CD4-positive, alpha-beta T cell treated with Interleukin-6 for 4 hours (primary cell): ENCODE results near the gene MYOCD.

Source experiments
- DNase-seq: peaks from one replicate; pipeline ENCODE4 v3.0.0-alpha.2; 2020; ENCODE audit warnings: mixed read lengths

MYOCD gene

DNA sequence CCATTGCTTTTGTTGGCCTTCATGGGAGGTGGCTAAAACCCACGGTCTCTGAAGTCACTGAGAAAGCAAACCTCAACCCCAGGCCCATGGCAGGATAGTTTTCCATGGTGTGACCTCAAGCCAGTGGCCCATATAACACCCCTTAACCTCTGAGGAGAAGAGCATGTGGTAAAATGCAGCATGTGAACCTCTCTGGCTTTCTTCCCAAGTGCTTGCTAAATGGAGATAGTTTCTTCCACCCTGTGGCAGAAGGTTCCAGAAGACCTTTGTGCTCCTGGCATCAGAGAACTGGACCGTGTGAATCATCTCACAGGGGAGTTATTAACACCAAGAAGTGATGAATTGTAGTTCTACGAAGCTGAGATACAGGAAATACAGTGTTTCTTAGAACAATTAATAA, 47.3 kb downstream of the MYOCD start:
- DNase-seq = no peak

GRCh38 chr17:12719948-12720347, 54.3 kb downstream of the MYOCD start:
- DNase-seq = no peak

DNA sequence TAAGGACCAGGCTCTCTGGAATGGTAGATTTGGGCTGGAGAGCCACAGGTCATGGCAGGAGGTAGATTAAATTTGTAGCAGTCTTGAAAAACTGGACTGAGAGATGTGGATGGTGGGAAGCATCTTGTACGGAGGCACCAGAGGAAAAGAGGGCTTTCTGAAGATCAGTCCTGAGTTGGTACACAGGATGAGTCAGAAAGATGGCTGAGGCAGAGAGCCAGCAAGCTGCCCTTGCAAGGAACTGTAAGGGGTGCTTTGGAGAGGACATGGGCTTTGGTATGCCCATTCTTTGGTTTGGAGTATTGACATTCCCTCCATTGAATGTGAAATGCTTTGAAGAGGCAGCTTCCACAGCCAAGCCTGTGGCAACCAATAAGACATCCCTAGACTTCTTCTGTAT, 55.9 kb downstream of the MYOCD start:
- no peak for DNase-seq

GRCh38 chr17:12722282-12722681, 56.6 kb downstream of the MYOCD start:
- no peak for DNase-seq

DNA sequence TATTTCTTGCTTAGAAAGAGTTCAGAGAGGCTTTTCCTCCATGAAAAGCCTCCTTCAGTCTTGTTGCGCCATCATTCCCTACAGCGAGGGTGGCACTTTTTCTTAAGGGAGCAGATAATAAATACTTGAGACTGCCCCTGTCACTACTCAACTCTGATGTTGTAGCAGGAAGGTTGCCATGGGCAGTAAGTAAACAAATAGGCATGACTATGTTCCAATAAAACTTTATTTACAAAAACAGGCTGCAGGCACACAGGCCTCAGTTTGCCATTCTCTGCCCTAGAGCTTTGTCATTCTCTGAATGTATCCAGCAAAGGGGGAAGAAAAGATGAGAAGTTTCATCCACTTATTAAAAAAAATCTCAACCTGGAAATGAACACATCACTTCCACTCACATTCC, 60.4 kb downstream of the MYOCD start:
- no peak for DNase-seq

DNA sequence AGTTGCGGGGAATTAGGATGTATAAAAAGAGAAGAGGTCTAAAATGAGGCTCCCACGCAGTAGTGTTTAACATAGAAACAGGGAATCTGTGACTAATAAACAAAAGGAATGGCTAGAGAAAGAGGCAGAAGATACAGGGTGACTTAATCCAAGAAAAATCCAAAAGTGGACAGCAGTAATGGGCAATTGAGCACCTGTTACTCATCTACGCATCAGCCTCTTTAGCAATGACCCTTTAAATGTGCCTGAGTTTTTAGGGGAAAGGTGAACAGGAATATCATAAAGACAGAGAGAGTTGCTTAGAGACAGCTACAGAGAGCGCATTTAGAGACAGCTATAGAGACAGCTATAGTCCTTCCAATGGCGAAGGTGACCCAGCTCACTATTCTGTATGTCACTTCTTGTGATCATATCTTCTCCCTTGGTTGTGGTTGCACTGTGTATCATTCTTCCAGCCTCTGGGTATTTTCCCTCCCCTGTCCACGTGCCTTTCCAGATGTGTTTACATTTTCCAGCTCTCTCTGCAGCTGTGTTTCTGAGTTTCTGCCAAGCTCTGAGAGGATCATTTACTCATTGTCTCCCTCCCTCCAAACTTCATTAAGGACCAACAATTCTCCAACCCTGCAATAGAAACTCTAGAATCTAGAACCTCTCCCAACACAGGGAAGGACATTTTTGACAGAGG, 61.5 kb downstream of the MYOCD start:
- DNase-seq = no peak

- DNase-seq = no peak
Measured at GRCh38 chr17:12727881-12728280, 62.2 kb downstream of the MYOCD start.

DNA sequence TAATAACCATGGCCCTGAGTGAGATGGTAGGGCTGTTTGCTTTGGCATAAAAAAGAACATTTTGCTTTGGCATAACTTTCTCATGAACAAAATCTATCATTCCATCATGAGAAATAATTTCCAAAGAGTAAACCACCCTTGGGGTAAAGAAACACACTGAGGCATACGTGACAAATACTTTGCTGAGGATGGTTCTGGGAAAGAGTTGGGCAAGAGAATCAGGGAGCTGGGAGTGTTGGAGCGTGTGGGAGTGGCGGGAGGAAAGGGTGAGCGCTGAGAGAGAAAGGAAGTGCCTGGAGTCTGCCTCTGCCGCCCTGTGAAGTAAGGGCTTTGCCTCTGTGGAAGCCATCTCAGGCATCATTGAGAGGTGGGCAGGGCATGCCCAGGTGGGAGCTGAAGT, 63.4 kb downstream of the MYOCD start:
- no peak for DNase-seq

GRCh38 chr17:12730421-12730820, 64.7 kb downstream of the MYOCD start:
- DNase-seq = no peak

DNA sequence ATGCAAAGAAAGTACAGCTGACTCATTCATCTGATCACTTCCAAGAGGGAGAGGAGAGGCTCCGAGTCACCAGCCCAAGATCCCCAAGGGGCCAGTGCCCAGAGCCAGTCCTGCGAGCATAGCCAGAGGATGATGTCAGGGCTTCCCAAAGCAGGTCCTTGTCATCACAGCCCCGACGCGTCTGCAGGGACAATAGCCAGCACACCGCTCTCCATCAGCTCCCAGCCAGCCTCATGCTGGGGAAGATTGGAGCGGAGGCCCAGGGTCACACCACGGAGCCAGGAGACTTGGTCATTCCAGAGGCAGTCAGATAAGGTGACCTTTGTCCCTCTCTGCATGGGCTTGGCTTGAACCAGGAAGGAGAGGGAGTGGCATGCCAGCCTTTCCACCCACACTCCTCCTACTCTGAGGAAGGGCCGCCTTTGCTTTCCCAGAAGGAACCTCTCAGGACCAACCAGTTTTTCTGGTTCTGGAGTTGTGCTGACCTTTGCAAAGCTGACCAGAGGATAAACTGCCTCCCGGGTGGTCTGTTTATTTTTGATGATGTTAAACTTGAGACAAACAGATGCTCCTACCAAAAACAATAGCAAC, 65.3 kb downstream of the MYOCD start:
- DNase-seq = no peak

DNA sequence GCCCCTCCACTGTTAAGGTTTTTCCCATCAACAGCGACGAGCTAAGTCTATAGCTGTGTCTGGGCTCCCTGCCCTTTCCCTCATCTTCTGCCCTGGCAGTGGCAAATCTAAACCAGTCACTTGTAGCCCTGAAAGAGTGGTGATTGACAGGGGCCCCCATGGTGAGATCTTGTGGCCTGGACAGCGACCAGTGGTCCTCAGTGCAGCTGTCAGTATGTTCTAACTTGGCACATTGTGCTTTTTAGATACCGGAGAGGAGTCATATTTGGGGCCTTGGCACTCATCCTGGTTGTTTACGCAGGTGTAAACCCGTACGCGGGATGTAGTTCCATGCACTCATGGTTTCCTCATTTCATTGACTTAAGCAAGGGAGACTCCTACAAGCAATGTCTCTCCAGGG, 66.1 kb downstream of the MYOCD start:
- DNase-seq = no peak

DNA sequence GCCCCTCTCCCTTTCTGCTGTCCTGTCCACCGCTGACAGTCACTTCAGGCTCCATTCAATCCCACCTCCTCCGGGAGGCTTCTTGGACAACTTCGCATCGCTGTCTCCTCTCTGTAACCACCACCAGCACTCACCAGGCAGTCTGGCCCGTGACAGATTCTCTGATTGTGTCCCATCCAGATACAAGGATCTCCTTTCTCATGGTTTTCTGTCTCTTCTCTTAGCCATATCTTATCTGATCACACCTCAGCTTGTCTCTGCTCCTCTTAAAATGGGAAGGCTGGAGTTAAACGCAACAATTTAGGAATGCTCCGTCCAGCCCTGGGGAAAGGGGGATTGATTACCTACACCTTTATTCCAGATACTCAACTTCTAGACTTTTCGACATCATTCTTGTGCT, 66.7 kb downstream of the MYOCD start:
- no peak for DNase-seq

DNA sequence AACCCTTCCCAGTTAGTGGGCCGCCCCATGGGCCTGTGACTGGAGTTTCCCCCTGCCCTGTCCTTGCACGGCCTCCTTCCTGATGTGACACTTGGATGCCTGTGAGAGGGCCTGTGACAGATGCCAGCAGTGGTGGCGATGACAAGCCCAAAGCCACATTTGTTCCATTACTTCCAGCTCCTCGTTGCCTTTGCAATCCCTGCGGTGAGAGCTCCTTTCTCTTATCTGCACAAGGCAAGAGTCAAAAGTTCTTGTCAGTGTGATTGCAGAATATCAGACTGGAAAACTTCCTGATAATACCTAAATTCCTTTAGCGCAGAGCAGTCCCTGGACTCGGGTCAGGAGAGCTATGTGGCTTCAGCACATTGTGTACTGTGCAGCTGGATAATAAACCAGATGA, 69.2 kb downstream of the MYOCD start:
- DNase-seq = no peak

DNA sequence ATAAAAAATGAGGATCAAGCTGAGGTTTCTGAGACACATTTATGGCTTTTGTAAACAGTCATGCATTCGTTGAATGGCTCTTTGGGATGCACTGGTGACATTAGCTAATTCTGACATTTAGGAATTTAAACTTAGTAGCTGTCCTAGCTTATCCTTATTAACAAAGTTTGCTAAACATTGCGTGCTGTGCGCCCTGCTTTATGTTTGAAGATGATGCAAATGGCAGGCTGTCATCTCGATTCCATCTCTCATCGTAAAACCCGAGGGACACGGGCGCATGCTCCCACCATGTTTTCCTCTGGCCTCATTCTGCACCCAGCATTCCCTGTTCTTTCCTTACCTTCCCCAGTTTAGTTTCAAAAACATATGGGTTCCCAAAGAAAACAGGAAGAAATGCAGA, 69.8 kb downstream of the MYOCD start:
- no peak for DNase-seq

DNA sequence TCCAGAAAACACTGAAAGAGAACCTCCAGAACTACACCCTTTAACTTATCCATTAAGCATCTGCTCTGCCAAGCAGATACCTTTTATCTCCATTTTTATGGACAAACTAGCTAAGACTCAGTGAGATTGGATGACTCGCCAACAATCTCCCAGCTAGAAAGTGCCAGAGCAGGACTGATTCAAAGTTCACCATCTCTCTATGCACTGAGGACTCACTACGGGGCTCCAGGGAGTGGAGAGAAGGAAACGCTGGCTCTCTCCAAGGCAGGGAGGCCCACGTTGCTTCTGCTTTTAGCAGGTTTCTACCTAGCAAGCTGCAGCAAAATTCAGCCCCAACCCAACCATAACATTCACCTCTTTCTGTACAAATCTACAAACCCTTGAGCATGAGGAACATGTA, 70.8 kb downstream of the MYOCD start:
- DNase-seq = no peak

DNA sequence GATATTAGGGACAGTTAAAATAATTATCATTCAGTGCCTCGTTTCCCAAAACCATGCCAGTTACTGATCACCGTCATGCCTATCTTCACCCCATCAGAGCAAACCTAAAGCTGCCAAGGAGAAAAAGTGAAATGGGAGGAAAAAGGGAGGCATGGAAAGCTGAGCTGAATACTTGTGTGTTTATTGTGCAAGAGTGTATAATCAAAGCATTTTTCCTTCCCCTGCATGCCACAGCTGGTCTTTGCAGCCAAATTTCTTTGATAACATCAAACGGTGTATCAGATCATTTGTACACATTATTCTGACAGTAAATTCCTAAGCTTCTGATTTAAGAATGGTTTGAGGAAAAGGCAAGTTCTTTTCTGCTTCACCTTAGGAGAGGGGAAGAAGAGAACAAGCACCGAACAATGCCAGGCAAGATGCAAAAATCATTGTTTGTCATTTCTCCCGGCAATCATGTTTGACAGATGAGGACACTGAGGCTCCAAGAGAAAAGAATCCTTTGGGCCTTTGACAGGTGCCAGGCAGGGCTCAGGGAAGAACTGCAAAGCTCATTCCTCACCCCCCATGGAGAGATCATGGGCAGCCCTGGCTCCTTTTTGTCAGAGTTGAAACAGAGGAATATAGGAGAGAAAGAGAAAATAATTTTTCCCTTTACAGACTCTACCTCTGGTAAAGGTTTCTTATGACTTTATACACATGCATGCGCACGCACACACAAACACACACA, 72.2 kb downstream of the MYOCD start:
- no peak for DNase-seq

- no peak for DNase-seq
Measured at GRCh38 chr17:12738624-12739023, 72.9 kb downstream of the MYOCD start.

GRCh38 chr17:12739500-12739899, 73.8 kb downstream of the MYOCD start:
- DNase-seq = no peak

DNA sequence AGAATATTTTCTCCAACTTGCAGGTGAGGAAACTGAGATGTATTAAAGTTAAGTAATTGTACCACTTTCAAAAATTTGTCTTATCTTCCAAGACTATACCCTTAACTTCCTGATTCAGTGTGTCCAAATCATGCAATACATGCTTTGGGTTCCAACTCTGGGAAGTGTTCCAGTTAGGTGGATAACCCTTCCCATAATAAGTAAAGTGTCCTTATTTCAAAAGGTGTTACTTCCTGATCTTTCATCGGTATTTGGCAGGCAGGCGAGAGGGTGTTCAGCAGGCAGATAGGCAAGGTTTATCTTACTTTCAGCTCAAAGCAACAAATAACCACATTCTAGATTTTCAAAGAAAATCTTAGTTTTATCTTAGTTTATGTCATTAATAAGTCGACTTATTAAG, 77.4 kb downstream of the MYOCD start:
- DNase-seq = no peak

DNA sequence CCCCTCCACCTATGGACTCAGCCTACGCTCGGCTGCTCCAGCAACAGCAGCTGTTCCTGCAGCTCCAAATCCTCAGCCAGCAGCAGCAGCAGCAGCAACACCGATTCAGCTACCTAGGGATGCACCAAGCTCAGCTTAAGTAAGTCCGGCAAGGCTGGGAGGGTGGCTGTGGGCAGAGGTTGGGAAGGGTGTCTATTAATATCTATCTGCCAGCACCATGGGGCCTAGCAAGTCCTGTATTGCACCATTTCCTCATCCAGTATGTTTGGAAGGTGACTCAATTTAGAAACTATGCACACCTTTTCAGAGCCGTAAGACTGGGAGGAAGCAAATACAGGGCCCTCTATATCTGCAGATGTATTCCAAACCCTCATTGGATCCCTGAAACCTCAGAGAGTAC, 78.6 kb downstream of the MYOCD start:
- DNase-seq = no peak

DNA sequence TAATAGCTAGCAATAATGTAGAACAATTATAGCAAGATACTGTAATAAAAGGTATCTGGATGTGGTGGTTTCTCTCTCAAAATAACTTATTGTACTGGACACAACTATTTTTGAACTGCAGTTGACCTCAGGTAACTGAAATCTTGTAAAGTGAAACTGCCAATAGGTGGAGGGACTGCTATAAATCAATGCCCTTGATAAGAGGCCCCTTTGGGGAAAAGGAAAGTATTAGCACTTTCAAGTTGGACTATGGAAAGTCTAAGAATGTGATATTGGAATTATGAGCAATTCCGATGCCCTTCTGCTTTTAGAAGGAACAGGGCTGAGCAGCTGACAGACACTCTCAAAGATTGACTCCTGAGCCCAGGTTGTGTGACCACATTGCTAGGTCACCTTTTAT, 79.1 kb downstream of the MYOCD start:
- DNase-seq = no peak

GRCh38 chr17:12745486-12745885, 79.8 kb downstream of the MYOCD start:
- no peak for DNase-seq

DNA sequence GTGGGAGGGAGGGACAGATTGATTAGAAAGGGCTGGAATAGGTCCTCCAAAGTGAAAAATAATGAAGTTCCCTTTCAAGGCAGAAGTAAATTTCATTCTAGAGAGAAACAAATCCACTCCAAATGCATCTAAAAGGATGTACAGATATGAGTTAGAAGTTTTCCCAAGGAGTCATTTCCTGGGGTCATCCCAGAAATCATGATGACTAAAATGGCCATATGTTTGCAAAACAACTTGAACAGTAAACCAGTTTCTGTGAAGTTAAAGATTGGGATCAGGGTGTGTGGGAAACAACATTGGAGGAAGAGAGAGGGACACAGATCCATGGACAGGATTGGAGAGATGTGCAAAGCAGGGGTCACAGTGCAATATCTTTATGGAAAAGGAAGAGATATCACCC, 91.1 kb downstream of the MYOCD start:
- no peak for DNase-seq

- DNase-seq = no peak
Measured at GRCh38 chr17:12759090-12759489, 93.4 kb downstream of the MYOCD start.

- DNase-seq = no peak
Measured at GRCh38 chr17:12765548-12765947, 99.9 kb downstream of the MYOCD start.
